Fibroblast of pulmonary artery (primary cell): ENCODE results near the gene WASF3.

Experiments
- DNase-seq: peaks from one replicate; pipeline ENCODE4 v3.0.0-alpha.2; 2010; ENCODE audit warnings: low read depth
- H3K4me3 ChIP-seq: replicated peaks from 2 replicates; pipeline ENCODE4 v1.5.1; 2011; ENCODE audit warnings: low read depth, mild to moderate bottlenecking, control low read depth, low read length, moderate library complexity
- CTCF ChIP-seq: IDR thresholded peaks from 2 replicates; pipeline ENCODE4 v1.5.1; 2011; ENCODE audit warnings: mild to moderate bottlenecking, control low read depth, low read length, inconsistent platforms; ENCODE audit errors: missing control alignments

The WASF3 gene

GRCh38 chr13:26584713-26585112 lies 27.2 kb downstream of the WASF3 start:
- no peak for TF ChIP-seq CTCF
- no peak overlapping the region for H3K4me3 ChIP-seq
- peak; percentile 59 for DNase-seq

GRCh38 chr13:26585136-26585535 lies 27.7 kb downstream of the WASF3 start:
- TF ChIP-seq CTCF, result no peak
- DNase-seq, result peak; percentile 5
- H3K4me3 ChIP-seq, result no peak overlapping the region

- no peak for DNase-seq
- no peak overlapping the region for H3K4me3 ChIP-seq
- no peak for TF ChIP-seq CTCF
Observed at GRCh38 chr13:26587251-26587650, 29.8 kb downstream of the WASF3 start.

GRCh38 chr13:26589226-26589625 lies 31.7 kb downstream of the WASF3 start:
- no peak for TF ChIP-seq CTCF
- no peak overlapping the region for H3K4me3 ChIP-seq
- DNase-seq, result no peak

GRCh38 chr13:26589754-26590153 lies 32.3 kb downstream of the WASF3 start:
- TF ChIP-seq CTCF, result no peak
- peak; percentile 48 for DNase-seq
- H3K4me3 ChIP-seq, result no peak overlapping the region

- no peak overlapping the region for H3K4me3 ChIP-seq
- TF ChIP-seq CTCF, result no peak
- DNase-seq, result no peak
Observed at GRCh38 chr13:26590379-26590778, 32.9 kb downstream of the WASF3 start.

- no peak overlapping the region for H3K4me3 ChIP-seq
- no peak for DNase-seq
Observed at GRCh38 chr13:26590951-26591350, 33.5 kb downstream of the WASF3 start.

More at GRCh38 chr13:26590951-26591350, 33.5 kb downstream of the WASF3 start:
- TF ChIP-seq CTCF, result no peak
